HG03469 (cell line): Measurements from ENCODE around the gene UBE2O.

Experiments used
- ATAC-seq: cut with Tn5 transposase; IDR thresholded peaks from one replicate; pipeline ENCODE4 v1.9.1; 2021; ENCODE audit warnings: mild to moderate bottlenecking, moderate library complexity, moderate number of reproducible peaks; ENCODE audit not compliant: unreplicated experiment

UBE2O gene

GRCh38 chr17:76452660-76453430, at the start of gene UBE2O:
Gene UBE2O (minus strand): TSS chr17:76453152. CDS start chr17:76453141, 11 bp downstream.
- ATAC-seq, result peak; percentile 55

- no peak for ATAC-seq
Observed at GRCh38 chr17:76501827-76502307, 48.9 kb upstream of the UBE2O start.

GRCh38 chr17:76501018-76501826, 48.3 kb upstream of the UBE2O start, which contains the start of gene RHBDF2:
Gene RHBDF2 (minus strand): TSS chr17:76501423. CDS start chr17:76481524, 19,899 bp downstream.
- peak; percentile 31 for ATAC-seq

- no peak for ATAC-seq
Observed at GRCh38 chr17:76500747-76501017, 47.7 kb upstream of the UBE2O start.

- no peak for ATAC-seq
Observed at GRCh38 chr17:76500074-76500746, 47.3 kb upstream of the UBE2O start.

GRCh38 chr17:76499267-76499667, 46.3 kb upstream of the UBE2O start:
- ATAC-seq, result no peak

- no peak for ATAC-seq
Observed at GRCh38 chr17:76498876-76499251, 45.9 kb upstream of the UBE2O start.

- ATAC-seq, result no peak
Observed at GRCh38 chr17:76497979-76498875, 45.3 kb upstream of the UBE2O start.

- ATAC-seq, result no peak
Observed at GRCh38 chr17:76497699-76497978, 44.7 kb upstream of the UBE2O start.

- ATAC-seq, result no peak
Observed at GRCh38 chr17:76496464-76496863, 43.5 kb upstream of the UBE2O start.

- ATAC-seq, result no peak
Observed at GRCh38 chr17:76495663-76496400, 42.9 kb upstream of the UBE2O start.

- ATAC-seq, result no peak
Observed at GRCh38 chr17:76493505-76494167, 40.7 kb upstream of the UBE2O start.

GRCh38 chr17:76492989-76493501, 40.1 kb upstream of the UBE2O start:
- no peak for ATAC-seq

GRCh38 chr17:76492123-76492988, 39.4 kb upstream of the UBE2O start:
- ATAC-seq, result no peak

GRCh38 chr17:76491271-76492122, 38.5 kb upstream of the UBE2O start:
- no peak for ATAC-seq

GRCh38 chr17:76490112-76490710, 37.3 kb upstream of the UBE2O start:
- ATAC-seq, result no peak
